Astrocyte (in vitro differentiated cells and primary cell): Measurements from ENCODE around the gene DGKG. TPM values are rescaled to one million over a fixed set of nuclear protein-coding genes. Genes with fewer than 3 reads are reported as not detected.
A peak's percentile ranks its signal among the peaks of the same experiment; 100 is the strongest.

Experiments used
- DNase-seq: peaks from one replicate; pipeline ENCODE4 v3.0.0-alpha.2; 2010; ENCODE audit warnings: low read depth
- FAIRE-seq: peaks from 2 replicates; lab custom pipeline; 2011; peaks lifted over from hg19 to GRCh38; lab: Jason Lieb, UNC
- H2AFZ ChIP-seq: 2 replicates; pipeline ENCODE4 v1.6.0; 2012; ENCODE audit warnings: low read depth, low read length, inconsistent platforms
- H3K27ac ChIP-seq: 2 replicates; pipeline ENCODE4 v1.5.1; 2011; ENCODE audit warnings: low read depth, low read length, inconsistent platforms
- H3K27me3 ChIP-seq: 2 replicates; pipeline ENCODE4 v1.6.0; 2011; ENCODE audit warnings: low read length, inconsistent platforms; ENCODE audit not compliant: insufficient read depth
- H3K36me3 ChIP-seq: 2 replicates; pipeline ENCODE4 v1.5.1; 2011; ENCODE audit warnings: low read length, inconsistent platforms; ENCODE audit not compliant: insufficient read depth
- H3K4me1 ChIP-seq: 2 replicates; pipeline ENCODE4 v1.5.1; 2011; ENCODE audit warnings: low read length, inconsistent platforms; ENCODE audit not compliant: insufficient read depth
- H3K4me2 ChIP-seq: 2 replicates; pipeline ENCODE4 v1.6.0; 2012; ENCODE audit warnings: low read length, inconsistent platforms
- H3K4me3 ChIP-seq: 2 replicates; pipeline ENCODE4 v1.5.1; 2011; ENCODE audit warnings: low read depth, mild to moderate bottlenecking, low read length, inconsistent platforms; ENCODE audit not compliant: insufficient read depth
- H3K79me2 ChIP-seq: 2 replicates; pipeline ENCODE4 v1.6.0; 2012; ENCODE audit warnings: mild to moderate bottlenecking, low read length, inconsistent platforms; ENCODE audit not compliant: insufficient read depth
- H3K9ac ChIP-seq: 2 replicates; pipeline ENCODE4 v1.6.0; 2012; ENCODE audit warnings: mild to moderate bottlenecking, low read length, inconsistent platforms
- H3K9me3 ChIP-seq: 2 replicates; pipeline ENCODE4 v1.5.1; 2012; ENCODE audit warnings: low read depth, mild to moderate bottlenecking, low read length, inconsistent platforms; ENCODE audit not compliant: insufficient read depth
- H4K20me1 ChIP-seq: 2 replicates; pipeline ENCODE4 v1.6.0; 2012; ENCODE audit warnings: low read length, inconsistent platforms; ENCODE audit not compliant: insufficient read depth
- H3K27ac Mint-ChIP-seq: one replicate; pipeline ENCODE4 v1.8.0; 2021; ENCODE audit warnings: mild to moderate bottlenecking, mixed read lengths; ENCODE audit not compliant: unreplicated experiment
- H3K27me3 Mint-ChIP-seq: one replicate; pipeline ENCODE4 v1.8.0; 2021; ENCODE audit warnings: low read depth, mixed read lengths; ENCODE audit not compliant: unreplicated experiment
- H3K36me3 Mint-ChIP-seq: one replicate; pipeline ENCODE4 v1.8.0; 2021; ENCODE audit warnings: low read depth, mixed read lengths; ENCODE audit not compliant: unreplicated experiment
- H3K4me1 Mint-ChIP-seq: one replicate; pipeline ENCODE4 v1.8.0; 2021; ENCODE audit warnings: low read depth, mixed read lengths; ENCODE audit not compliant: unreplicated experiment
- H3K4me3 Mint-ChIP-seq: one replicate; pipeline ENCODE4 v1.8.0; 2021; ENCODE audit warnings: mild to moderate bottlenecking, moderate library complexity, mixed read lengths; ENCODE audit not compliant: unreplicated experiment
- H3K9me3 Mint-ChIP-seq: one replicate; pipeline ENCODE4 v1.8.0; 2021; ENCODE audit warnings: mild to moderate bottlenecking, mixed read lengths; ENCODE audit not compliant: unreplicated experiment
- EZH2 ChIP-seq: IDR thresholded peaks from 2 replicates; pipeline ENCODE4 v1.6.1; 2012; ENCODE audit warnings: mild to moderate bottlenecking, low read length, inconsistent platforms; ENCODE audit not compliant: insufficient read depth
- total RNA-seq: library from RNA; stranded (reverse); gene quantifications from 2 replicates; pipeline ENCODE4 v1.2.1, GENCODE V29; 2021
- TF ChIP-seq, protein P1 (sequence below): IDR thresholded peaks from 2 replicates; pipeline ENCODE4 v1.5.1; 2011; ENCODE audit warnings: low read depth, mild to moderate bottlenecking, inconsistent platforms, low read length, moderate library complexity; ENCODE audit not compliant: insufficient read depth

Gene DGKG
- total RNA-seq, 1 donor from 2014 or later: 0.64 TPM

DNA sequence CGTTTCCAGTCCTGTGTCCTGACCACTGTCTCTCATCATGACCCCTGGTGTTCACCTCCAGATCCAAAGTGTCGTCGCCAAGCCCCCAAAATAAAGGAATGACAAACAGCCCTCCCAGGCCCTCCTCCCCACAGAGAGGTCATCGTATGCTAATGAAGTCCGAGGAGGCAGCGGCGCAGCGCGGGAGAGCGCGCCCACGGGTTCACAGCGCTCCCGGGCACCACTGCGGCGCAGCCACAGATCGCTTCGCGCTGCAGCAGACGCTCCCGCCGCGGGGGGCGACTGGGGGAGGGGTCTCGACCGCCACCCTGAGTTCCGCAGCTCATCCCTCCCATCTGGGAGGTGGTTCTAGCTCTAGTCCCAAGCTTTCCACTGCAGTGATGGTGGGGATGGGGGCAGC lies 1.3 kb downstream of the DGKG start:
- no peak overlapping the region for H3K27ac Mint-ChIP-seq
- TF ChIP-seq EZH2: no peak
- TF ChIP-seq, protein P1, sequence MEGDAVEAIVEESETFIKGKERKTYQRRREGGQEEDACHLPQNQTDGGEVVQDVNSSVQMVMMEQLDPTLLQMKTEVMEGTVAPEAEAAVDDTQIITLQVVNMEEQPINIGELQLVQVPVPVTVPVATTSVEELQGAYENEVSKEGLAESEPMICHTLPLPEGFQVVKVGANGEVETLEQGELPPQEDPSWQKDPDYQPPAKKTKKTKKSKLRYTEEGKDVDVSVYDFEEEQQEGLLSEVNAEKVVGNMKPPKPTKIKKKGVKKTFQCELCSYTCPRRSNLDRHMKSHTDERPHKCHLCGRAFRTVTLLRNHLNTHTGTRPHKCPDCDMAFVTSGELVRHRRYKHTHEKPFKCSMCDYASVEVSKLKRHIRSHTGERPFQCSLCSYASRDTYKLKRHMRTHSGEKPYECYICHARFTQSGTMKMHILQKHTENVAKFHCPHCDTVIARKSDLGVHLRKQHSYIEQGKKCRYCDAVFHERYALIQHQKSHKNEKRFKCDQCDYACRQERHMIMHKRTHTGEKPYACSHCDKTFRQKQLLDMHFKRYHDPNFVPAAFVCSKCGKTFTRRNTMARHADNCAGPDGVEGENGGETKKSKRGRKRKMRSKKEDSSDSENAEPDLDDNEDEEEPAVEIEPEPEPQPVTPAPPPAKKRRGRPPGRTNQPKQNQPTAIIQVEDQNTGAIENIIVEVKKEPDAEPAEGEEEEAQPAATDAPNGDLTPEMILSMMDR: no peak
- H3K36me3 Mint-ChIP-seq: no peaks in the 10 kb centered on the region
- FAIRE-seq (no peak), DNase-seq (no peak)
- H3K79me2 ChIP-seq: no peaks in the 10 kb centered on the region
- H3K36me3 ChIP-seq: no peaks in the 10 kb centered on the region
- H3K9me3 Mint-ChIP-seq: peaks cover 2% of the 10 kb centered on the region
- H3K4me3 Mint-ChIP-seq: no peak overlapping the region
- peaks cover 15% of the 10 kb centered on the region for H3K4me1 ChIP-seq
- no peak overlapping the region for H3K4me3 ChIP-seq
- H3K9me3 ChIP-seq: no peaks in the 10 kb centered on the region
- peaks cover 44% of the 10 kb centered on the region for H3K27me3 ChIP-seq
- H3K9ac ChIP-seq: no peak overlapping the region
- H4K20me1 ChIP-seq: no peaks in the 10 kb centered on the region
- H3K4me1 Mint-ChIP-seq: peaks cover 15% of the 10 kb centered on the region
- peak overlapping the region; percentile 4 for H2AFZ ChIP-seq
- peaks cover 73% of the 10 kb centered on the region for H3K27me3 Mint-ChIP-seq
- no peak overlapping the region for H3K27ac ChIP-seq
- H3K4me2 ChIP-seq: peak overlapping the region; percentile 86

DNA sequence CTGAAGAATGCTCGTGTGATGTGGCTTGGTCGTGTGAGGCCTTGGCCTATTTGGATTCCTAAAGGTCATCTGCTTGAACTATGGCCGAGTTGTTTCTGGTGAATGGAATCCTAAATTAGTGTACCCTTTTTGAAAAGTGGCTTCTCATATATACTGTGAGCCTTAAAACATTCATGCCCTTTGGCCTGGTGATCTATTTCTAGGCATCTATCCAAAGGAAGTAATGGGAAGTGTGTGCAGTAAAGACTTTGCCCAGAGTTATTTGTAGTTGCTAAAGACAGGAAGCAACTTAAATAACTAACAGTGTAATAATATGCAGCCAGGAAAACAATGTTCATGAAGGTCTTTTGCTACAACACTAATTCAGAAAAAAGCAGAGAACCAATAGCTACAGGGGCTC lies 3.0 kb downstream of the DGKG start:
- H3K27ac Mint-ChIP-seq: no peak overlapping the region
- H3K4me3 Mint-ChIP-seq: no peak overlapping the region
- peaks cover 35% of the 10 kb centered on the region for H3K27me3 ChIP-seq
- H4K20me1 ChIP-seq: no peaks in the 10 kb centered on the region
- peaks cover 23% of the 10 kb centered on the region for H3K4me1 Mint-ChIP-seq
- DNase-seq (no peak), FAIRE-seq (no peak)
- H3K9me3 Mint-ChIP-seq: no peaks in the 10 kb centered on the region
- peaks cover 58% of the 10 kb centered on the region for H3K27me3 Mint-ChIP-seq
- no peak overlapping the region for H3K4me3 ChIP-seq
- no peaks in the 10 kb centered on the region for H3K36me3 Mint-ChIP-seq
- no peak overlapping the region for H3K4me2 ChIP-seq
- no peaks in the 10 kb centered on the region for H3K36me3 ChIP-seq
- H2AFZ ChIP-seq: no peak overlapping the region
- H3K9me3 ChIP-seq: no peaks in the 10 kb centered on the region
- H3K27ac ChIP-seq: no peak overlapping the region
- no peak for TF ChIP-seq EZH2
- TF ChIP-seq, protein P1: no peak
- no peaks in the 10 kb centered on the region for H3K79me2 ChIP-seq
- no peak overlapping the region for H3K9ac ChIP-seq
- H3K4me1 ChIP-seq: peaks cover 13% of the 10 kb centered on the region

DNA sequence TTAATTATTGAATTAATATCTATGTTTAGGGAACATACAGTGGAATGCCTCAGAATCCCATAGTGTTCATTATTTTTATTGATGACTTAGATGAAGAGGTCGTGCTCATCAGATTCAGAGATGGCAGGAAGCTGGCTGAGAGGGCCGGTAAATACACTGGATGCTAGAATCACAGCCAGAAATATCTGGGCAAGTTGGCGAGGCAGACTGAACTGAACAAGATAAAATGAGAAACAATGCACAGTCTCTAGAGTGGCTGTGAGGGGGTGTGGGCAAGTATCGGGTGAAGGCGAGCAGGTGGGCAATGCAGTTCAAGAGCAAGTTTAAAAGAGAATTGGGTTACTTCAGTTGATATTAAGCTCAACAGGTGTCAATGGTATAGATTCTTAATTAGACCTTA lies 5.9 kb downstream of the DGKG start:
- no peaks in the 10 kb centered on the region for H3K9me3 Mint-ChIP-seq
- Histone ChIP-seq H3K36me3 (no peaks in the 10 kb centered on the region), H3K9ac (no peak overlapping the region), H4K20me1 (no peaks in the 10 kb centered on the region), H3K4me2 (no peak overlapping the region), H3K4me1 (peaks cover under 1% of the 10 kb centered on the region), H3K27ac (no peak overlapping the region), H3K4me3 (no peak overlapping the region), H3K27me3 (peaks cover 13% of the 10 kb centered on the region), H2AFZ (no peak overlapping the region), H3K9me3 (no peaks in the 10 kb centered on the region), H3K79me2 (no peaks in the 10 kb centered on the region)
- DNase-seq: no peak
- no peak for FAIRE-seq
- H3K4me3 Mint-ChIP-seq: no peak overlapping the region
- peaks cover 13% of the 10 kb centered on the region for H3K4me1 Mint-ChIP-seq
- H3K36me3 Mint-ChIP-seq: no peaks in the 10 kb centered on the region
- H3K27me3 Mint-ChIP-seq: peaks cover 43% of the 10 kb centered on the region
- H3K27ac Mint-ChIP-seq: no peak overlapping the region
- TF ChIP-seq EZH2: no peak
- TF ChIP-seq, protein P1: no peak
